ENCODE measurements around the gene FPGS.
"Not testable (repeated sequence)": the region's sequence is repeated elsewhere in the genome, so short reads cannot be mapped to it uniquely, and the experiment has no call there.

FPGS gene

GRCh38 chr9:127771570-127772189, 31.0 kb upstream of the FPGS start:
- DNase-seq: no peak

- no peak for DNase-seq
Observed at GRCh38 chr9:127772603-127773002, 30.1 kb upstream of the FPGS start.

GRCh38 chr9:127773272-127773671, 29.4 kb upstream of the FPGS start:
- no peak for DNase-seq

- no peak for DNase-seq
Observed at GRCh38 chr9:127773981-127774380, 28.7 kb upstream of the FPGS start.

- DNase-seq: no peak
Observed at GRCh38 chr9:127776195-127776923, 26.3 kb upstream of the FPGS start.

GRCh38 chr9:127776924-127777289, 25.8 kb upstream of the FPGS start:
- DNase-seq: no peak

- no peak for DNase-seq
Observed at GRCh38 chr9:127777368-127777980, 25.2 kb upstream of the FPGS start.

GRCh38 chr9:127778280-127779135, 24.2 kb upstream of the FPGS start, which contains the start of gene SH2D3C:
Gene SH2D3C (minus strand): TSS chr9:127778666. CDS start chr9:127778627, 39 bp downstream.
- no peak for DNase-seq

- no peak for DNase-seq
Observed at GRCh38 chr9:127779136-127779981, 23.3 kb upstream of the FPGS start.

- no peak for DNase-seq
Observed at GRCh38 chr9:127780126-127780885, 22.4 kb upstream of the FPGS start.

- DNase-seq: not testable (repeated sequence)
Observed at GRCh38 chr9:127780909-127781308, 21.8 kb upstream of the FPGS start.

GRCh38 chr9:127781806-127782205, 20.9 kb upstream of the FPGS start:
- no peak for DNase-seq

GRCh38 chr9:127783111-127784008, 19.3 kb upstream of the FPGS start:
- DNase-seq: no peak

GRCh38 chr9:127785023-127785932, 17.4 kb upstream of the FPGS start:
- DNase-seq: peak; percentile 74

GRCh38 chr9:127785933-127786772, 16.5 kb upstream of the FPGS start, which contains the start of gene CDK9:
Gene CDK9 (plus strand): TSS chr9:127786034. CDS start chr9:127786149, 115 bp downstream.
- peak; percentile 85 for DNase-seq

GRCh38 chr9:127786773-127787104, 15.9 kb upstream of the FPGS start:
- no peak for DNase-seq

GRCh38 chr9:127788337-127789011, 14.2 kb upstream of the FPGS start:
- no peak for DNase-seq

- DNase-seq: no peak
Observed at GRCh38 chr9:127789179-127789578, 13.5 kb upstream of the FPGS start.

Data from NCI-H510A (cell line).